Measurements from ENCODE around the gene GMPS.
"Not testable (repeated sequence)": the region's sequence is repeated elsewhere in the genome, so short reads cannot be mapped to it uniquely, and the experiment has no call there.

Gene GMPS

GRCh38 chr3:155870133-155870944 is at the start of gene GMPS:
Gene GMPS, plus strand, starts transcription at chr3:155870650. Its CDS starts 221 bp downstream, at chr3:155870871.
- peak; percentile 96 for DNase-seq

- not testable (repeated sequence) for DNase-seq
Measured at GRCh38 chr3:155828490-155829098, 41.9 kb upstream of the GMPS start.

GRCh38 chr3:155835341-155836071 is 34.9 kb upstream of the GMPS start:
- no peak for DNase-seq

GRCh38 chr3:155843569-155843968 is 26.9 kb upstream of the GMPS start:
- DNase-seq: no peak

- DNase-seq: no peak
Measured at GRCh38 chr3:155846119-155846518, 24.3 kb upstream of the GMPS start.

GRCh38 chr3:155847993-155848392 is 22.5 kb upstream of the GMPS start:
- no peak for DNase-seq

GRCh38 chr3:155849404-155849803 is 21.0 kb upstream of the GMPS start:
- not testable (repeated sequence) for DNase-seq

- DNase-seq: no peak
Measured at GRCh38 chr3:155852341-155852740, 18.1 kb upstream of the GMPS start.

- DNase-seq: peak; percentile 34
Measured at GRCh38 chr3:155853214-155854140, 17.0 kb upstream of the GMPS start.

- peak; percentile 97 for DNase-seq
Measured at GRCh38 chr3:155854141-155854940, 16.1 kb upstream of the GMPS start, which contains the start of gene SLC33A1. Gene SLC33A1, minus strand, starts transcription at chr3:155854427. Its CDS starts 430 bp downstream, at chr3:155853997.

GRCh38 chr3:155859859-155860258 is 10.6 kb upstream of the GMPS start:
- no peak for DNase-seq

GRCh38 chr3:155860424-155860823 is 10.0 kb upstream of the GMPS start:
- DNase-seq: not testable (repeated sequence)

- DNase-seq: no peak
Measured at GRCh38 chr3:155861476-155862183, 8.8 kb upstream of the GMPS start.

GRCh38 chr3:155862290-155862982 is 8.0 kb upstream of the GMPS start:
- DNase-seq: peak; percentile 67

- DNase-seq: no peak
Measured at GRCh38 chr3:155863072-155863784, 7.2 kb upstream of the GMPS start.

- no peak for DNase-seq
Measured at GRCh38 chr3:155869691-155870090, 759 bp upstream of the GMPS start.

GRCh38 chr3:155870945-155871745 is 695 bp downstream of the GMPS start:
- peak; percentile 54 for DNase-seq

- DNase-seq: no peak
Measured at GRCh38 chr3:155871746-155872158, 1.3 kb downstream of the GMPS start.
